NCI-H1436 (cell line): ENCODE measurements around the gene HERC5.
"Not testable (repeated sequence)": the region's sequence is repeated elsewhere in the genome, so short reads cannot be mapped to it uniquely, and the experiment has no call there.

Experiments
- DNase-seq: peaks from one replicate; lab custom pipeline; 2025; lab: John Stamatoyannopoulos, UW

HERC5 gene

GRCh38 chr4:88456670-88457306, at the start of gene HERC5:
Gene HERC5, plus strand, starts transcription at chr4:88457119. Its CDS starts 151 bp downstream, at chr4:88457270.
- peak; percentile 15 for DNase-seq

DNA sequence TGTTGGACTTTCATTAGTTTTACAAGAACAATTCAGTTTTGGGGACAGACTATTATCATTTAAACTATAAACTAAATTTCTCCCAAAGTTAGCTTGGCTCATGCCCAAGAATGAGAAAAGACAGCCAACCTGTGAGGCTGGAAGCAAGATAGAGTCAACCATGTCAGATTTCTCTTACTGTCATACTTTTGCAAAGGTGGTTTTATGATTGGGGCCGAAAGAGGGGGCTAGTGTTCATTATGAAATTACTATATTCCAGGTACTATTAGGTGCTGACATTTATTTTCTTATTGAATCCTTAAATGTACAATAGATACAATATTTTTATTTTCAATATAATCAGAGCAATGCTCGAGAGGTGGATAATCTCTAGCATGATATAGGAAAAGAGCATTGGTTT, 47.7 kb upstream of the HERC5 start:
- no peak for DNase-seq

GRCh38 chr4:88409789-88410188, 47.1 kb upstream of the HERC5 start:
- DNase-seq: no peak

DNA sequence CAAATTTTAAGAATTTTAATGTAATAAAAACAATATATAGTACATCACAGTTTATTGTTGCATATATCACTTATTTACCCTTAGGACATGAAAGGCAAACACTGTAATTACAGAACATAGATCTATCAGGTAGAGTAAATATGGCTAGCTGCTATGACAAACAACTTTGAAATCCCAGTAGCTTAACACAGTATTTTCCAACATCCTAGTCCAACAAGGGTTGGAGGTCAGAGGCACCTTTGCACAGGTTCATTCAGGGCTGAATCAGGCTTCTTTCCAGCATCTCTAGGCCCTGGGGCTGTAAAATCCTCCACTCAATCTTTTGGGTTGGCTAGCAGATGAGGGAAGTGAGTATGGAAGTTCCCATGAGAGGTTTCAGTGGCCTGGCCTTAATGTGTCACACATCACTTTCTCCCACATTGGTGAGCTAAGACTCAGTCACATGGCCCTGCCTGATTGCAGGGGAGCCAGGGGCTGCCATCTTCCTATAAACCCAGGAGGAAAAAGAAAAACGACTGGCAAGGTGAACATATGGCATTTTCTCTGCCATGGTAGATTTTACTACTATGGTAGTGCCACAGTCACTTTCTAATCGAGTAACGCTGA, 45.3 kb upstream of the HERC5 start:
- DNase-seq: no peak

DNA sequence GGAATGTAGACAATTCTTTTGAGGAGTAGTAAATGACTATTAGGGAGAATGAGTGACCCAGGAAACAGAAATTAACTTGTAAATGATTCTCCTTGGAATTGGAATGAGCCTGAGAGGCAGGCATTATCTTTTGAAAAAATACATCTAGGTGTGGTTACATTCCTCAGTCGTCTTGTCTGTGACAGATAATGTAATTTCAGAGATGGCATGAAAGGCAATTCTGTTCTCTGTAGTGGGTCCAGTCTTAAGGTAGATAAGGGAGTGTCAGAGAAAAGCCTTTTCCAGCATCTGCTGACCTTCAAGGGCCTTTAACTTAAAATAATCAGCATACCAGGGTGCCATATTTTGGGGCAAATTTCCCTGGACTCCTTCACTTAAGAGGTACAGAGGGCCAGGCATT, 43.1 kb upstream of the HERC5 start:
- DNase-seq: no peak

GRCh38 chr4:88414755-88415154, 42.2 kb upstream of the HERC5 start:
- DNase-seq: no peak

- no peak for DNase-seq
Observed at GRCh38 chr4:88415982-88416381, 40.9 kb upstream of the HERC5 start.

DNA sequence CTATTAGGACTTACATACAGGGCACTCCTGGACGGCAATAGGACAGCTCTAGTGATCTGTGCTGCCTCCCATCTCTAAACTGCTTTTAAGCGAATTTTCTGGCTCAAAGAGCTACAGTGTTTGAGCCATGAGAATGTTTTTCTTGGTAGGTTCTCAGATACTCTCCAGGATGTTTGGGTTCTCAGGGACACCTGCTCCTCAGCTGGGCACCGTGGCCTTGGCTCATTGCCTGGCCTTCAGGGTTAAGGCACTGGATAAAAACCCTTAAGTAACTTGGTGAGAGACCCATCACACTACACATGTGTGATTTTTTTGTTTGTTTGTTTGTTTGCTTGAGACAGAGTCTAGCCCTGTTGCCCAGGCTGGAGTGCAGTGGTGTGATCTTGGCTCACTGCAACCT, 38.5 kb upstream of the HERC5 start:
- DNase-seq: no peak

DNA sequence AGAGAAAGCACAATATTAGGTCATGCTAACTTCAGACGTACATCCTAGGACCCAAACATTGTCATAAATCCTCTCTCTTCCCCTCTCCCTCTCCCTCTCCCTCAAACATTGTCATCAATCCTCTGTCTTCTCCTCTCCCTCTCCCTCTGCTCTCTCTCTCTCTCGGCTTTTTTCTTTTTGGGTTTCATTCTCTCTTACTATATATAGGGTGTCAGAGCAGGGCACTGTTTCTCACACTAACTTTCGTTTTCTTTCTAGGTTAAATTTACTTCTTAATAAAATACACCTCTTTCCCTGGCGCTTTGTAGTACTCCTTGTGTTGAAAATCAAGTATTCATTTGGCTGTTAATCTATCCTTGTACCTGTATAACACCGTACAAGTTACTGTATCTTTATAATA, 37.0 kb upstream of the HERC5 start:
- no peak for DNase-seq

- DNase-seq: no peak
Observed at GRCh38 chr4:88420844-88421243, 36.1 kb upstream of the HERC5 start.

DNA sequence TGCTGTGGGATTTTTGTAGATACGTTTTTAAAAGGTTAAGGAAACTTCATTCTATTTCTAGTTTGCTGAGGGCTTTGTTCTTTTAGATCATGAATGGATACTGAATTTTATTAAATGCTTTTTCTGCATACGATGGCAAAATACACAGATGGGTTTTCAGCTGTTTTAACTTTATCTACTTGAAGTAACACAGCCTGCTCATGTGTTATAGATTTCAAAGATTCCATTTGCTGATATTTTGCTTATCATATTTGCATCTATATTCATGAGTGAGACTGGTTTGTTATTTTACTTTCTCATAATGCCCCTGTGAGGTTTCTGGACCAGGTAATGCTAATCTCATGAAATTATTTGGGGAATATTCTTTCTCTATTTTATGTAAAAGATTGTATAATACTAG, 34.5 kb upstream of the HERC5 start:
- DNase-seq: no peak

DNA sequence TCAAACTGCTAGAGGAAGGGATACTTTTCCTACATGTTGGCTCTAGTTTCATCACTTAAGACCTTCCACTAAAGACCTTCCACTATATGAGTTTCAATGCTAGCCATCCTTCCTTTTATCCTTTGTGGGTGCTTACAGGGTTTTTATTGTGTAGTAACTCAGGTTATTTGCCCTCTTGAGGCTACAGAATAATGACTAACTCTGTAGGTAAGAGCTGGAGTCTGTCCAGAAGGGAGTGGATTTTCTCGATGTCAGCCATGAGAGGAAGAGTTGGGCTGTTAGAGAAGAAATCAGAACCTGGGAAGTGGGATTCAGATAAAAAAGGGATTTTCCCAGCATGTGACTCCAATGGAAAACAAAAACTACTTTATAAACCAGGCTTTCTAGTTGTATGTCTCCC, 27.5 kb upstream of the HERC5 start:
- no peak for DNase-seq

GRCh38 chr4:88435987-88436693, 20.8 kb upstream of the HERC5 start:
- DNase-seq: no peak

- DNase-seq: not testable (repeated sequence)
Observed at GRCh38 chr4:88437873-88438272, 19.0 kb upstream of the HERC5 start.

- no peak for DNase-seq
Observed at GRCh38 chr4:88439161-88439760, 17.7 kb upstream of the HERC5 start.

- DNase-seq: no peak
Observed at GRCh38 chr4:88440146-88440545, 16.8 kb upstream of the HERC5 start.

DNA sequence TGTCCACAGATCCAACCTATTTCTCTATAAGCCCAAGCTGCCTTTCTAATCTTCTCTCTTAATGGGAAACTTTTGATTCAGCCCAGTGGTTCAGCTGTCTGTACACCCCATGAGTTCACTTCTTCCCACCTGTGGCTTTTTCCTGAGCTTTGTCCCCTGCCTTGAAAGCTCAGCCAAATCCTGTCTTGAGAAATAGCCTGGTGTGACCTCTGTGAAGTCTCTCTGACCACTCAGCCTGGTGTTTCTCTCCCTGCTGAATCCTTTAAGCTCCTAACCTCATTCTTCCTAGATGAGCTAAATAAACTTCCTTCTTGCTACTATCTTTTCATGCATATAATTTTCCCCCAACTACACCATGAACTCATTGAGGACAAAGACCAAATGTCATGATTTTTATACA, 15.2 kb upstream of the HERC5 start:
- no peak for DNase-seq

DNA sequence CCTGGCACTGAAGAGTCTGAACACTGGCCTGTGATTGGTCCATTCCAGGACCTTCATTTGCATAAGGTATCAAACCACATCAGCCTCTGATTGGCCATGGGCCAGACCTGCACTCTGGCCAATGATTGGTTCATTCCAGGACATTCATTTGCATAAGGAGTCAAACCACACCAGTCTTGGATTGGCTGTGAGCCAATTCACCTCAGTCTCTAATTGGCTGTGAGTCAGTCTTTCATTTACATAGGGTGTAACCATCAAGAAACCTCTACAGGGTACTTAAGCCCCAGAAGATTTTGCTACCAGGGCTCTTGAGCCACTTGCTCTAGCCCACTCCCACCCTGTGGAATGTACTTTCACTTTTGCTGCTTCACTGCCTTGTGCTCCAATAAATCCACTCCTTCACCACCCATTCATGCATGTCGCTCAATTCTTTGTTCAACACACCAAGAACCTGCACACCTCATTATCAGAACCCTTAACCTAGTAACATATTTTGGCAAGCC, 14.2 kb upstream of the HERC5 start:
- DNase-seq: no peak

GRCh38 chr4:88443486-88443885, 13.4 kb upstream of the HERC5 start:
- no peak for DNase-seq

GRCh38 chr4:88445252-88445651, 11.7 kb upstream of the HERC5 start:
- no peak for DNase-seq

GRCh38 chr4:88446124-88446523, 10.8 kb upstream of the HERC5 start:
- DNase-seq: no peak

DNA sequence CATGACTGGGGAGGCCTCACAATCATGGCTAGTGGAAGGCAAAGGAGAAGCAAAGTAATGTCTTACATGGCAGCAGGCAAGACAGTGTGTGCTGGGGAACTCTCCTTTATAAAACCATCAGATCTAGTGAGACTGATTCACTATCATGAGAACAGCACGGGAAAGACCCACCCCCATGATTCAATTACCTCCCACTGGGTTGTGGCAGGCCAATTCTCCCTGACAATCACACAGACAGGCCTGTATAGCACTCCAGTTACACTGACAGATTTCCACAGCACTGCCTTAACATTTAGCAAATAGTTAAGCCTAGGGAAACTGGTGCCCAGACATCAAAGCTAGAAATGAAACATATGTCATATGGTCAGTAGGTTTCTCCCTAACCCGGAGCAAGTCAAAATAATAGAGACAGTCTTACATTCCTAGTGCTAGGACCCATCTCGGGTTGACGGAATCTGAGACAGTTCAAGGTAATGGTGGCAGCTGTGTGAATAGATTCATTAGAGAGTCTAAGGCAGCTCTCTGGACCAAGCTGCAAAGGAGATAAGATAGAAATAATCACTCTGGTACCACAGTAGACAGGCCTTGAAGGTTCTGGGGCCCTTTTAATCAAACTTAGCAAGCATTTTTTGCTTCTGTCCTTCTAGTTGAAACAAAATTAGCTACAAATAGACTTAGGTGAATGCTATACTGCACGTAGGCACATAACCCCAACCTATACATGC, 9.4 kb upstream of the HERC5 start:
- DNase-seq: no peak
